Brain pericyte (primary cell): ENCODE data around the gene TTLL12.
"Not testable (repeated sequence)": the region's sequence is repeated elsewhere in the genome, so short reads cannot be mapped to it uniquely, and the experiment has no call there.

ENCODE experiments used
- DNase-seq: peaks from one replicate; pipeline ENCODE4 v3.0.0-alpha.2; 2012; ENCODE audit warnings: low read depth, low spot score

The TTLL12 gene

DNA sequence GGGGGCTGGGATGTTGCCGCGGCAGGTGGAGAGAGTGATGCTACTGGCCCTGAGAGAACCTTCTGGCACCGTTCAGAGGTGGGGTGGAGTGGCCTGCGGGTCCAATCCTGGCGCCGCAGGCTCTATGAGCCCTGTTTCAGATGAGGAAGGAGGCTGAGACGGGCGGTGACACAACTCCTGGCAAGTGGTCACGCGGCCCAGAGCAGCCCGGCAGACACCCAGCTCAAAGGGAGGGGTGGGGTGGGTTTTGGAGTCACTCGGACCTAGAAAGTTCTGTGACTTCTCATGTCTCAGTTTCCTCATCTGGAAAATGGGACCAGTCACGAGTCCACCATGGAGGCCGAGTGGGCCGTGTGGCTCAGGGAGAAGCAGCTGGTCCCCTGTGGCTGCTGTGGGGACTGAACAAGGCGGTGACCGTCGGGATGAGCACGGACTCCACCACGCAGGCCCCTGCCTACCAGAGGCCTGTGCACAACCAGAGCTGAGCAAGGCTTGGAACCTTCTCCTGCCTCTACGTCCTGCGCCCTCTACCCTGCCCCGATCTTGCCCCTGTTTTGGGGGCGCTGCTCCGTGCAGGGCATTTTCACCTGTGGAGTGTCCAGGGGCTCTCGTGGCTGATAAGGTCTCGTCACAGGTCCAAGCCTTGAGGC is 31.9 kb downstream of the TTLL12 start:
- no peak for DNase-seq

DNA sequence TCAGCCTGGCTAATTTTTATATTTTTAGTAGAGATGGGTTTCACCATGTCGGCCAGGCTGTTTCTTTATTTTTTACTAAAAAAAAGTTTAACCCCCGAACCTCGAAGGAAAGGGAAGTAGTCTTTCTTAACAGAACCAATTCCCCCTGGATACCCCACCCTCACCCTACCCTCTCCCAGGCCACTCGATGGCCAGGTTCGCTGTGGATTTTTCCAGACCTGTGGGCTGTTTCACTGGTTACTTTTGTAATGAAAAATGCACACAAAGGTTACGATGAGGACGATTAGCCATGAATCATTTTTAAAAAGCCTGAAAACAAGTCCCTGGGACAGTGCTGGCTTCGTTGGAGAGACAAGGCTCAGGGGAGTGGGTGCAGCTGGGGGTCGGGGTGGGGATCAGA is 33.0 kb downstream of the TTLL12 start:
- no peak for DNase-seq

DNA sequence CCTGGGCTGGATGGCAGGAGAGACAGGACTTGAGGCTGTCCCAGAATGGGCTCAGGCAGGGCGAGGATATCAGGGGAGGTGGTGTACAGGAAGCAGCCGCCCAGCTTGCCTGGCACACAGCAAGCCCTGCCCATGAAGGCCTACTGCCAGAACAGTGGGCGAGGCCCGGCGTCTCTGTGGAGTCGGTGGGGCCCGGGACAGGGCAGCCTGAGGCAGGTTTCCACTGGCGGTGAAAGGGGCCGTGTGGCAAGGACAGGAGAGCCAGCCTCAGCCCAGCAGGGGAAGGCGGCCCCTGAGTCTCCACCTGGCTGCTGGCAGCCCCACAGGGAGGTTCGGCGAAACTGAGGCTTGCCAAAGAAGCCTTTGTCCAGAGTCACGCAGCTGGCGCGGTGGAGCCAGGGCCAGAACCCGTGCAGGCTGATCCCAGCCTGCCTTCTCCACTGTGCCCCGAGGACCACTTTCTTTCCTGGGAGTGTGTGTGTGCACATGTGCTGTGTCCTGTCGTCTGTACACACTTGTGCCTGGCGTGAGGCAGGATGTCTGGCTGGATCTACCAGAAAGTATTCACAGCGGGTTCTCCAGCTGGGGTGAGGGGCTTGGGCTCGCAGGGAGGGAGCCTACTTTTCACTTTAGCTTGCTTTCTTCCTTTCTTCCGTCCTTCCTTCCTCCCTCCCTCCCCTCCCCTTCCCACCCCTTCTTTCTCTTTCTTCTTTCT is 34.4 kb downstream of the TTLL12 start:
- DNase-seq, result no peak

DNA sequence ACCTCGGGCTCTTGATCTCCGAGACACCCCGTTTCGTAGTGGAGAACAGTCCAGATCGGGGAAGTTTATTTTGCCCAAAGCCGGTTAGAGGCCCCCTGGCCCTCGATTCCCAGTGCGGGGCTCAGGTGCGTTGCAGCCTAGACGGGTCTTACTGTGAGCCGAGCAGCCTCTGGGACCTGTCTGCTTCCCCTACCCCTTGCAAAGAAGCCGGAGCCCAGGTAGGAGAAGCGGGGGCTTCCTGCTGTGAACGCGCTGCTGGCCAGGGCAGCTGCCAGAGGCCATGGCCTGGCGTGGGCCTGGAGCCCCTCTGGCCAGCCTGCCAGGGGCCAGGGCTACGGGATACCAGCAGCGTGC is 35.0 kb downstream of the TTLL12 start:
- DNase-seq, result no peak

DNA sequence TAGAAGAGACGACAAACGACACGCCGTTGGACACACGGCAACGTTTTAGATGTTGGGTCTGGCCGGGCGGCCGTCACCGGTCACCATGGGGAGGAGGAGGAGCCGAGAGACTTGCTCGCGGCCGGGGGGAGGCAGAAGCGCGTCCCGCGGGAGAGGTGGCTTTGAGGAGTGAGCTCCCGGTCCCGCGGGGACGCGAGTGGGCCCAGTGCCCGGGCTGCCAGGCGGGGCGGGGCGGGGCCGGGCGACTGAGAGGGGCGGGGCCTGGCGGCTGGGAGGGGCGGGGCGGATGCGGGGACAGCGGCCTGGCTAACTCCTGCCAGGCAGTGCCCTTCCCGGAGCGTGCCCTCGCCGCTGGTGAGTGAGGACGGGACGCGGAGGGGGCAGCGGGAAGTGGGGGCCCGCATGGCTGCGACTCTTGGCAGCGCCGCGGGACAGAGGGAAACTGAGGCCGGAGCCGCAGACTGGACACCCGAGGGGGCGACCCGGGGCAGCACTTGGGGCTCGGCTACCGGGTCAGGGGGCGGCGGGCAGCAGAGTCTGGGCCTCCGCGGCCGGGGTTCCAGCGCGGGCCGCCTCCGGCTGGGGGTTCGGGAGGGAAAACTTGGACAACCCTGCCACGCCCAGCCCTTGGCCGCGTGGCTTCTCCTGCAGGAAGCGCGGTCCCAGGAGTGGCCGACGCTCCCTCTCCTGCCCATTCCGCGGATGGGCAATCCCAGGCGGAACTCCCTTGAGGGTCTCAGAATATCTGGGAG is 35.5 kb downstream of the TTLL12 start, which contains the start of gene TSPO:
Gene TSPO (plus strand): TSS at position 309 of the 752 bp plus-strand sequence. CDS start 7,680 bp downstream, outside the sequence.
- DNase-seq, result no peak

DNA sequence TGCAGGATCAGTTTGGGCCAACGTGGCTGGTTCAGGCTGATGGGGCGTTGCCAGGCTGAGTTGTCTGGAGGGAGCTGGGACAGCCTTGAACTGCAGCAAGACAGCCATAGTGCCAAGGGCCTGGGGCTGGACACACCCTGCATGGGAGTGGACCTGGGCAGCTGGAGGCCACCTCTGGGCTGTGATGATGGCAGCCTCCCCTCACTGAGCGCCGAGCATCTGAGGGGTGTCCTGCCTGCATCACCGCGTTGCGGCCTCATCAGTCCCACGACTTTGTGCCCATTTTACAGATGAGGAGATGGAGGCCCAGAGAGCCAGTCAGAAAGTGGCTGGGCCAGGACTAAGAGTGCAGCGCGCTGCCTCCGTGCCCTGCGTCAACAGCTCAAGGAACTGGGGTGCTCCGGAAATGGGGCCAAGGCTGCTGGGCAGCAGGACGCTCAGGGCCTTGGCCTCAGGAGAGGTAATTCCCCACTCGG is 36.2 kb downstream of the TTLL12 start:
- no peak for DNase-seq

DNA sequence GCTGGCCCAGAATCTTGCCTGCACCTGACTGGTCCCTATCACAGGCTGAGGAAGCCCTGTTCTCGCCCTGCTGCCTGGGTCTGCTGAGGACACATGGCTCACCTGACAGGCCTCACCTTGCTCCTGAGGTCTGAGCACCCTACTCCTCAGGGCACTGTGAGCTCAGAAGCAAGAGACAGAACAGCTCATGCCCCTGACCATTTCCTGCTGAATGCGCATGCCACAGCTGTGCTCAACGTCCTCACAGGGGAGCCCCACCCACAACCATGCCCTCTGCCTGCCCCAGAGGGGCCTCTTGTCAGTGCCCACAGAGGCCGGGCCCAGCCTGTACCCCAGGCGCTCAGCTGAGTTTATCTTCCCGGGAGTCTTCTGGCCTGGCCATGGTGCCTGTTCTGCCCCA is 38.4 kb downstream of the TTLL12 start:
- DNase-seq, result no peak

DNA sequence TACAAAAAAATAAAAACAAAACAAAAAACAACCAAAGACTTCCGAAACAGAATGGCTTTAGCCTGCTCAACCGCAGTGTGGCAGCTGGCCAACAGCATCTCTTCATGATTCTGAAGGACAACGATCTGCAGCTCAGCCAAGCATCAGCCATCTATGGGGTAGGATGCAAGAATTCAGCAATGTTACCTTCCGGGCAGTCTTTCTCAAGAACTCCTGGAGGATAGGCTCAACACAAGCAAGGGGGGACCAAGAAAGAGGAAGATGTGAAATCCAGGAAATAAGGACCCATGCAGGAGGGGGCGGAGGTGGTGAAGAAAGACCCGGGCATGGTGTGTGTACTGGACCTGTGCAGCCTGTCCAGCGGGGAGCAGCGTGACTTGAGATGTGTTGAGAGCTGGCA is 39.1 kb downstream of the TTLL12 start:
- DNase-seq, result no peak

DNA sequence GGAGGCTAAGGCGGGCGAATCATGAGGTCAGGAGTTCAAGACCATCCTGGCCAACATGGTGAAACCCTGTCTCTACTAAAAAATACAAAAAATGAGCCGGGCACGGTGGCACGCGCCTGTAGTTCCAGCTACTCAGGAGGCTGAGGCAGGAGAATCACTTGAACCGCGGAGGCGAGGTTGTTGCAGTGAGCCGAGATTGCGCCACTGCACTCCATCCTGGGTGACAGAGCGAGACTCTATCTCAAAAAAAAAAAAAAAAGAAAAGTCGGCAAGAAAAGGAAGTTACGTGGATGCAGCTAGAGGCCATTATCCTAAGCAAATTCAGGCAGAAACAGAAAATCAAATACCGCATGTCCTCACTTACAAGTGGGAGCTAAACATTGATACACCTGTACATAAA is 40.6 kb downstream of the TTLL12 start:
- DNase-seq, result not testable (repeated sequence)

DNA sequence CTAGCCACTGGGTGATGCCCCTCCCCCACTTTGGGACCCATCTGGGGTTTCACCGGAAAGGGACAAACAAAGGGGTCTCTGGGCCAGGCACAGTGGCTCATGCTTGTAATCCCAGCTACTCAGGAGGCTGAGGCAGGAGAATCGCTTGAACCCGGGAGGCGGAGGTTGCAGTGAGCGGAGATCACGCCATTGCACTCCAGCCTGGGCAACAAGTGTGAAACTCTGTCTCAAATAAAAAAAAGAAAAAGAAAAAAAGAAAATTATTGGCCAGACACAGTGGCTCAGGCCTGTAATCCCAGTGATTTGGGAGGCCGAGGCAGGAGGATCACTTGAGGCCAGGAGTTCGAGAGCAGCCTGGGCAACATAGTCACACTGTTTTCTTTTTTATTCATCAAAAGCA is 41.6 kb downstream of the TTLL12 start:
- DNase-seq, result not testable (repeated sequence)

DNA sequence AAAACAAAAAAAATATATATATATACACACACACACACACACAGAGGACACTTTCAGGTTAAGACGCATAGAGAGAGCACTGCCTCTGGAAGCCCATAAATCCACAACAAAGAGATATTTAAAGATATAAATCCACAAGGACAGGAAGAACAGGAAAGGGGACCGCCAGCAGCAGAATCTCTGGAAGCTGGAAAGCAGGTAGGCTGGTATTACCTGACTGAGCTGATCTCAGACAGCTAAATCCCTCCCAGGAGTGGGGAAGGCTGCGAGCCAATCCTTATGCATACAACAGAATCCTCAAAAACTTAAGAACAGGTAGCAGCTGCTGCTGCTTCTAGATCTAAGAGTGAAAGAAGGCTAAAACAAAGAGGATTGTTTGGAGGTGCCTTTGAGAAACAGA is 42.0 kb downstream of the TTLL12 start:
- DNase-seq, result no peak

DNA sequence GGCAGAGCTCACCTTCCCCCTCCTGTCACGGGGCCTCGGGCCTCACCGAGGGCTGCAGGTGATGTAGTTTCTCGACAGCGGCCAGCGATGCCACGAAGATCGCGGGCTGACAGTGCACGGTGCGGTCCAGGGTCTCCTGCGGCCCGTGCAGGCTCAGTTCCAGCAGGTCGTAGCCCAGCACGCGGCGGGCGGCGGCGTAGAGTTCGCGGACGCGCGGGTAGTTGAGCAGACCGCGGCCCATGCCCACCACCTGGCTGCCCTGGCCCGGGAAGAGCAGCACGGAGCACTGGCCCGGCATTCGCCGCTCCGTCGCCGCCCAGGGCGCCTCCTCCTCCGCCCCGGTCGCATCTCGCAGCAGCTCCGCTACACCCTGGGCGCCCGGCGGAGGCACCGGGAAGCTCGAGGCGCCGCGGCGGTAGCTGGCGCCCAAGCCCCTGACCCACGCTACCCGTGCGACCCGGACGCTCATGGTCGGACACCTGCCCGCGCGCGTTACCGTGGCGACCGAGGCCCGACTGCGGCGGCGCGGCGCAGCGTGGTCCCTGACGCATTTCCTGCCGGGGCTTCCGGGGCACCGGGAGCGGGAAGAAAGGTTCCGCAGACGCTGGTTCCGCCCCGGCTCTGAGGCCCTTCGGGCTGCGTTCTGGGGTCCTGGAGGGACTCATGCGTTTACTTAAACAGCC is 43.9 kb downstream of the TTLL12 start, which contains the start of gene MCAT:
Gene MCAT (minus strand): TSS at position 519 of the 683 bp plus-strand sequence. CDS start 50 bp downstream, at position 469.
- DNase-seq, result peak; percentile 33

DNA sequence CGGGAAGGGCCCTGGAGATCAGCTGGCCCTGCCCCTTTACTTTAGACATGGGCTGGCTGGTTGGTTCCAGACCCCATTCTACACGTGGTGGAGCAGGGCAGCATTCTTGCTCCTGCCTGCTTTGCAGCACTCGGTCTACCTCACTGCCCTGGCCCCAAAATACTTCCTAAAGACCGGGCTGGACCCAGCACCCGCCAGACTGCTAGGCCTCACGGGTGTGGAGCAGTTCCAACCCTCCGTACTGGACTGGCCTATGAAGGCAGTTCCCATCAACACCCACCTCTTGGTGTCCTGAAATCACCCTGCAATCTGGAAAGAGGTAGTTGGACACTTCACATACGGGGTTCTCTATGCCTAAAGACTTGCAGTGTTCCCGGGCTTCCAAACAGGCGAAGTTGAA is 50.1 kb downstream of the TTLL12 start:
- no peak for DNase-seq

DNA sequence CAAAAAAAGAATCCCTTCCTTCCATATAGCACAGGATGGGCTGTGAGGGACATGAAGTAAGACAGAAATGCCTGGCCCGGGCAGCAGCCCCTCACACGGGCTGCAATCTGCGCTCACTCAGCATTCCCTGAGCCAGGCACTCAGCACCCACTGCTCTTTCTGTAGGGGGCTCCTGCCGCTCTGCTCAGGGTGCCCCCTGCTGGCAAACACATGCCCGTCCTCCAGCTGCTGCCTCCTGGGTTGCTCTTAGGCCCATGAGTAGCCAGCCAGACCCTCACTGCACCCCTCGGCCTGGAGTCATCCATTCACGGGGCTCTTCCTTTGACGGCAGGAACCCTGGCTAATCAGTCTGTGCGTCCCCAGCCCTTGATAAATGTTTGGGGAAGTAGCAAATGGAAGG is 50.7 kb downstream of the TTLL12 start:
- DNase-seq, result no peak

DNA sequence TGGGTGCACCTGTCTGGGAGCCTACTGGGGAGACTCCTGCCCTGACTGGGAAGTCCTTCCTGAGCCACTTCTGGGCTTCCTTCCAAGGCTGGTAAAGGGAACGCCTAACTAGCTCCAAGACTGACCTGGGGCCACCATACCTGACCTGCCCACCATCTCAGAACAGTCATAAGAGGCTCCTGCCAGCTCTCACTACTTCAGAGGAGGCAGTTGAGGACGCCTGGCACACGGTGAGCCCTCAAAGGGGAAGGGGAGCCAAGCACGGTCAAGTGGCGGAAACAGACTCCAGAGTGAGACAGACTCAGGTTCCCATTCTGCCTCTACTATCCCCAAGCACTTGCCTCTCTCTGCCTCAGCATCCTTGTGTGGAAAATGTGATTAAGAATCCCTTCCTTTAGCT is 51.4 kb downstream of the TTLL12 start:
- no peak for DNase-seq

DNA sequence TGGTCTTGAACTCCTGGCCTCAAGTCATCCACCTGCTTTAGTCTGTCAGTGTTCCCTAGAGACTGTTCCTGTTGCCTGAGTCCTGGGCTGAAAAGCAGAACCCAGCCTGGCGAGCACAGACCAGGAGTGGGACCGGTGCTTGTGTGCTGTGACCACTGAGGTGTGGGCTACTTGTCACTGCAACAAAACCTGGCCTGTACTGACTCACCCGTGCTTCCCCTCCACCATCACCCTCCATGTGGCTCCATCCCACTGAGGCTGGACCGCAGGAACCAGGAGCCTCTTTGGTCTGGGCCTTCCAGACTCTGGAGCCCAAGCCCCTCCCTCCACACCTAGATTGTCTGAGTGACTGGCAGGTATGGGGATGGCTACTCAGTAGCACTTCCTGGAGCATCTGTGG is 52.4 kb downstream of the TTLL12 start:
- no peak for DNase-seq

DNA sequence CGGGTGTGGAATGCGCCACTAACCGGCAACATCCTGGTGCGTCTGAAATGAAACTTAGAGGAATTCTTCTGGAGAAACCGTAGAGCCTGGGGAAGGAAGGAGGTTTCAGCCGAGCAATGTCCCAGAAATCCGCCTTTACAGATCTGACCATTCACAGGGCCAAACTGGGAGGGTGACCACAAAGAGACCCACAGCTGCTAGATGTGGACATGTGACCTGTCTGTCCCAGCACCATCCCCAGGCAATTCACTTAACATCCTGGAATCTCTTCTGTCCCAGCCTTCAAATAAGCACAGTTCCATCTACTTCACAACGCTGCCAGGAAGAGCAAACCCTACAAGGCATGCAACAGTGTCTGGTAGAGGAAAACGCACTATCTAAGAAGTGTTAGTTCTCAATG is 53.5 kb downstream of the TTLL12 start:
- no peak for DNase-seq

DNA sequence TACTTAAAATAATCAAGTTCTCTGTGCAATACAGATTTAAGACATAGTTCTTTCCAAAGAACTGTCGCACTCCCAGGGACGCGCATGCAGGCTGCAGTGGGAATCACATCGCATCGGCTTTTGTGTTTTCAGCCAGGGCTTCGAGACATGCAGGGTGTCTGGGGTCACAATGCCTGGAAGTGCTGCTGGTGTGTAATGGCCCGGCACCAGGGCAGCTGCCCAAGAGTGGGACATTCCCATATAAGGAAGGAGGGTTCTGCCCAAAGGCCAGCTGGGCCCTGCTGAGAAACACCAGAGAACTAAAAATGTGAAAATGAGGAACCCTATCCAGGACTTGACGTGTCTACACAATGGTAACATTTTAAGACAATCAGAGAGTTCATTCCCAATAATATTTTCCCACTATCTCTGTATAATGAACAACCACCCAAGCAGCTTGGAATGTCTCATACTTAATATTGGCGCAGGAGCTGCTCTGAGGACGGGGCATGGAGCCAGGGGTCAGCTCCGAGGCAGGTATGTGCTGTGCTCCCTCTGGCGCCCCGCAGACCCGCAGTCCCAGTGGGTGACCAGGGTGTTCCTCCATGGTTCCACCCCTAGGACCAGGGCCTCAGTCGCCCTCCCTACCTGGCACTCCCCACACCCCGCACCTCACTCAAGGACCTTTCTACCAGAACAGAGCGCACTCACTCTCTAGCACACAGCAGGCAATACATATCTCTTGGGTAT is 55.0 kb downstream of the TTLL12 start:
- no peak for DNase-seq

DNA sequence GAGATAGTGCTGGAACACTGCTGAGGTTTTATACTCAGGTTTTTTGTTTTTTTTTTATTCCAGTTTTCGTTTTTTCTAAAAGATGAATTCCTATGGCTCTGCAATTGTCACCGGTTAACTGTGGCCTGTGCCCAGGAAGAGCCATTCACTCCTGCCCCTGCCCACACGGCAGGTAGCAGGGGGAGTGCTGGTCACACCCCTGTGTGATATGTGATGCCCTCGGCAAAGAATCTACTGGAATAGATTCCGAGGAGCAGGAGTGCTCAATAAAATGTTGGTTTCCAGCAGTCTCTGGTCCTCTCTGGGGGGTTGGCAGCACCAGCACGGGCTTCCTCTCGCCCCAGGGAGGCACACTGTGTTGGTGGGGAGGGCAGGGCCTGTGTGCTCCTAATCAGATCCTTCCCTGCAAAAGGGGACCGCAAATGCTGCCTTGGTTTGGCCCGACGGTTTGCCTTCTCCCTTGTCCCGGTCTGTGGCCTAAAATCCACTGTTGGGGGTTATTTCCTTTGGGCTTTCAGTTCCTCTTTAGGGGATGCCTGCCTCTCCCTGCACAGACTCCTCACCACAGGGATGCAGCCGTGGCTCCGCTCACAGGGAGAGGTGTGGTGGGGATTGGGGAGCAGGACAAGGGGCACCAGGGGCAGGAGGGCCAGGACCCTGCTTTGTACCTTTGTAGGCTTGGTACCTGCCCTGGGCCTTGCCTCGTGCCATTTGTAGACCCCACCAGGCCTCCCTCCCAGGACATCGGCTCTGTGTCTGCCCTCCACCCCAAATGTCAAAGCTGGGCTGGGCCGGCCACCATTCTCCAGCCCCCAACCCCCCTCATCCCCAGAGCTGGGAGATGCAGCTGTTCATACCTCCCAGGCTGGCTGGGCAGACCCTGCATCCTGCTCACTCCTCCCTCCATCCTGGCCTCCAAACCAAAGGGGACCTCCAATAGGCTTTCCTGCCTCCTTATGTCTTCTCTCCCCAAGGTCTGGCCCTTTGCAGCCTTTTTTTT is 57.2 kb downstream of the TTLL12 start:
- DNase-seq, result no peak

DNA sequence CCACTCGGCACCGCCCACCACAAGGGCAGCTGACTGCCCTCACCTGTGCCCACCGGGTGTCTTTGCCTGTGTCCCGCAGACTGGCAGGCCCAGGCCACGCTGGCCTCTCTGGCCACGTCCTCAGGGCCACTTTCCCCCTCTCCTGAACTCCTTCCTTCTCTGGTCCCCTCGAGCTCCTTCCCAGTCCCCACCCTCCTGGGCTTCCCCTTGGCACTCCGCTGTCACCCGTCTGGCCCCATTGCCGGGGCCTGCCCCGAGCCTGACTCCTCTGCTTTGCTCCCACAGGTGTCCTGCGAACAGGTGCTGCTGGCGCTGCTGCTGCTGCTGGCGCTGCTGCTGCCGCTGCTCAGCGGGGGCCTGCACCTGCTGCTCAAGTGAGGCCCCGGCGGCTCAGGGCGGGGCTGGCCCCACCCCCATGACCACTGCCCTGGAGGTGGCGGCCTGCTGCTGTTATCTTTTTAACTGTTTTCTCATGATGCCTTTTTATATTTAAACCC is 58.0 kb downstream of the TTLL12 start:
- DNase-seq, result no peak
